HepG2 (cell line): ENCODE results near the gene EVL. TPM values are rescaled to one million over a fixed set of nuclear protein-coding genes. Genes with fewer than 3 reads are reported as not detected.

Source experiments
- ATAC-seq: fragments of 200-7000 bp; cut with Tn5 transposase; 3 replicates; pipeline ENCODE4 v1.9.1; 2020; ENCODE audit warnings: mild to moderate bottlenecking, moderate library complexity
- BruUV-seq: library from RNA; stranded (reverse); fragments of 400-500 nt; replicated peaks from 2 replicates; lab custom pipeline; 2021; lab: Mats Ljungman, UMichigan
- CTCF ChIA-PET: fragments of 300-600 bp; formaldehyde crosslinking; extraction: SDS; loops from one replicate; lab custom pipeline; 2021; ENCODE audit warnings: low total read pairs, inconsistent platforms, low intra/inter-chr PET ratio; lab: Yijun Ruan, JAX
- POLR2A ChIA-PET: fragments of 350-600 bp; sonication (Branson Sonifier 250); formaldehyde crosslinking; loops from one replicate; lab custom pipeline; 2020; ENCODE audit warnings: antibody characterized with exemption, inconsistent platforms; lab: Yijun Ruan, JAX
- DNase-seq: peaks from one replicate; pipeline ENCODE4 v3.0.0-alpha.2; 2015; ENCODE audit warnings: low spot score
- FAIRE-seq: peaks from 3 replicates; lab custom pipeline; 2011; peaks lifted over from hg19 to GRCh38; lab: Jason Lieb, UNC
- H2AFZ ChIP-seq: one replicate; pipeline ENCODE4 v1.6.1; 2011; ENCODE audit warnings: low read length, inconsistent platforms
- H3K27ac ChIP-seq: fragments of 300-600 bp; 3 replicates; pipeline ENCODE4 v1.8.0; 2011; ENCODE audit warnings: mixed run types, mild to moderate bottlenecking, mixed read lengths, low read length, inconsistent platforms; ENCODE audit not compliant: insufficient read depth; ENCODE audit errors: extremely low read length
- H3K27me3 ChIP-seq, 2 experiments: fragments of 200-600 bp in 1 of 2; 2 replicates in 1 of 2; 3 replicates in 1 of 2; pipeline versions ENCODE4 v1.6.0 to v1.8.0; 2011; ENCODE audit warnings: low read length in 2 of 2, mild to moderate bottlenecking in 2 of 2, moderate library complexity in 2 of 2, inconsistent platforms in 1 of 2; ENCODE audit not compliant: insufficient read depth in 2 of 2, control insufficient read depth in 1 of 2
- H3K36me3 ChIP-seq, 2 experiments: fragments of 200-600 bp in 1 of 2; replicated peaks in 1 of 2; 2 replicates in 1 of 2; 3 replicates in 1 of 2; pipeline versions ENCODE4 v1.5.1 to v1.8.0; 2011; ENCODE audit warnings: low read length in 2 of 2, inconsistent platforms in 1 of 2; ENCODE audit not compliant: insufficient read depth in 2 of 2, control insufficient read depth in 1 of 2
- H3K4me1 ChIP-seq: 2 replicates; pipeline ENCODE4 v1.5.1; 2012; ENCODE audit warnings: low read length, inconsistent platforms; ENCODE audit not compliant: insufficient read depth
- H3K4me2 ChIP-seq: 2 replicates; pipeline ENCODE4 v1.6.0; 2011; ENCODE audit warnings: low read depth, low read length, inconsistent platforms
- H3K4me3 ChIP-seq, 3 experiments: fragments of 200-600 bp in 1 of 3; sonication (generic), shearing (Covaris generic) in 1 of 3; replicated peaks in 1 of 3; 2 replicates each; pipeline ENCODE4 v1.5.1; 2011 to 2016; ENCODE audit warnings: low read length in 3 of 3, inconsistent platforms in 2 of 3, low read depth in 2 of 3, mild to moderate bottlenecking in 2 of 3, control low read depth in 1 of 3, mixed read lengths in 1 of 3; ENCODE audit not compliant: insufficient read depth in 1 of 3
- H3K79me2 ChIP-seq: one replicate; pipeline ENCODE4 v1.6.1; 2011; ENCODE audit warnings: low read length, inconsistent platforms; ENCODE audit not compliant: insufficient read depth
- H3K9ac ChIP-seq: 2 replicates; pipeline ENCODE4 v1.6.0; 2011; ENCODE audit warnings: mild to moderate bottlenecking, low read depth, low read length, inconsistent platforms; ENCODE audit not compliant: insufficient read depth
- H3K9me3 ChIP-seq: 2 replicates; pipeline ENCODE4 v1.5.1; 2012; ENCODE audit warnings: mild to moderate bottlenecking, low read length
- H4K20me1 ChIP-seq: 2 replicates; pipeline ENCODE4 v1.6.0; 2011; ENCODE audit warnings: inconsistent platforms, mild to moderate bottlenecking, low read length, moderate library complexity; ENCODE audit not compliant: insufficient read depth
- MTF1 ChIP-seq: sonication (generic); formaldehyde crosslinking; IDR thresholded peaks from 2 replicates; pipeline ENCODE4 v1.5.0; 2020; ENCODE audit warnings: missing genetic modification reagents
- RAD21 ChIP-seq: fragments of 450-650 bp; formaldehyde crosslinking; IDR thresholded peaks from 2 replicates; pipeline ENCODE4 v1.5.0; 2020; ENCODE audit warnings: mild to moderate bottlenecking
- SETDB1 ChIP-seq: sonication (generic); formaldehyde crosslinking; IDR thresholded peaks from 2 replicates; pipeline ENCODE4 v1.5.1; 2020; ENCODE audit warnings: missing genetic modification reagents, mild to moderate bottlenecking, borderline replicate concordance
- TAF15 ChIP-seq: fragments of 200-400 bp; formaldehyde crosslinking; IDR thresholded peaks from one replicate; pipeline ENCODE4 v1.6.1; 2018; ENCODE audit warnings: mild to moderate bottlenecking, low read depth, low read length; ENCODE audit not compliant: poor library complexity, severe bottlenecking
- ZBTB4 ChIP-seq: sonication (generic); formaldehyde crosslinking; IDR thresholded peaks from 2 replicates; pipeline ENCODE4 v1.4.0; 2020; ENCODE audit warnings: missing genetic modification reagents, mild to moderate bottlenecking, borderline replicate concordance
- ZNF550 ChIP-seq: sonication (generic); formaldehyde crosslinking; IDR thresholded peaks from 2 replicates; pipeline ENCODE4 v1.4.0; 2020; ENCODE audit warnings: mild to moderate bottlenecking, missing genetic modification reagents, borderline replicate concordance
- ZNF567 ChIP-seq: sonication (generic); formaldehyde crosslinking; IDR thresholded peaks from 2 replicates; pipeline ENCODE4 v1.8.1; 2023; ENCODE audit warnings: mild to moderate bottlenecking, missing genetic modification reagents, borderline replicate concordance
- ZNF691 ChIP-seq: sonication (generic); formaldehyde crosslinking; IDR thresholded peaks from 2 replicates; pipeline ENCODE4 v1.4.0; 2020; ENCODE audit warnings: missing genetic modification reagents, low read depth, mild to moderate bottlenecking, borderline replicate concordance
- WGBS: methylation state at CpG from one replicate; pipeline ENCODE4 v1.1.6; 2017; ENCODE audit warnings: low lambda C conversion rate; 5-methylcytosine and 5-hydroxymethylcytosine counted together
- in situ Hi-C: cut with HindIII; loops from 2 replicates; pipeline ENCODE4 v1.10.0; 2017; ENCODE audit warnings: low pct_unique_long_range_greater_than_20kb; ENCODE audit not compliant: extremely low pct_ligation_motif_present
- intact Hi-C: fragments of 100-400 bp; cut with micrococcal nuclease; formaldehyde crosslinking; loops from one replicate; pipeline ENCODE4 v1.10.0; 2022; ENCODE audit not compliant: unreplicated experiment
- polyA plus RNA-seq, 8 experiments: library from polyadenylated mRNA; depleted of rRNA in 3 of 8; stranded (reverse) in 7 of 8; unstranded in 1 of 8; fragments of >200 nt; fragmentation: Illumina TruSeq in 4 of 8; extraction: Trizol in 4 of 8; gene quantifications; 2 replicates each; pipeline versions ENCODE4 v1.2.1 to v1.2.3, GENCODE V29; 2011 to 2016; ENCODE audit warnings: low read depth in 4 of 8, missing spikeins in 1 of 8, mixed read lengths in 1 of 8; ENCODE audit not compliant: insufficient read depth in 1 of 8
- total RNA-seq, 5 experiments: library from RNA; depleted of rRNA; stranded (reverse); fragments of >200 nt; fragmentation: Illumina TruSeq; extraction: Trizol; gene quantifications; 2 replicates each; pipeline ENCODE4 v1.2.3, GENCODE V29; 2016; ENCODE audit warnings: low read depth in 1 of 5
- TF ChIP-seq, protein P1 (sequence below): sonication (generic); formaldehyde crosslinking; IDR thresholded peaks from 2 replicates; pipeline ENCODE4 v1.5.0; 2020; ENCODE audit warnings: missing genetic modification reagents
- TF ChIP-seq, protein P2 (sequence below): IDR thresholded peaks from 2 replicates; pipeline ENCODE4 v1.6.1; 2018; ENCODE audit warnings: missing genetic modification reagents

Gene EVL
- total and polyA plus RNA-seq, 2 of the 13 experiments (the other 11 are each of a cell fraction or from before 2014, with no cell fraction given): 15.1 to 31.2 TPM

GRCh38 chr14:100052819-100053218 lies 12.4 kb upstream of the EVL start:
- ChIA-PET CTCF (no interaction called here), POLR2A (no interaction called here)
- TF ChIP-seq, protein P1, sequence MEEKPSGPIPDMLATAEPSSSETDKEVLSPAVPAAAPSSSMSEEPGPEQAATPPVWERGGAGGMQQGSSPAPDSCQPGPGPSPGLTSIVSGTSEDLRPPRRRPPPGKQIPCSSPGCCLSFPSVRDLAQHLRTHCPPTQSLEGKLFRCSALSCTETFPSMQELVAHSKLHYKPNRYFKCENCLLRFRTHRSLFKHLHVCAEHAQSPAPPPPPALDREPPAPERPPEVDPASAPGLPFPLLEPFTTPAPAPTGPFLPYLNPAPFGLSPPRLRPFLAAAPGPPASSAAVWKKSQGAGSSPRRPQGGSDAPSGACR (CRISPR knock-in tag): no peak
- TF ChIP-seq ZNF567 (CRISPR knock-in tag) (no peak), TAF15 (no peak), ZBTB4 (CRISPR knock-in tag) (no peak), ZNF550 (CRISPR knock-in tag) (no peak), ZNF691 (CRISPR knock-in tag) (no peak), SETDB1 (CRISPR knock-in tag) (no peak), MTF1 (CRISPR knock-in tag) (no peak), RAD21 (CRISPR knock-in tag) (no peak)
- TF ChIP-seq, protein P2, sequence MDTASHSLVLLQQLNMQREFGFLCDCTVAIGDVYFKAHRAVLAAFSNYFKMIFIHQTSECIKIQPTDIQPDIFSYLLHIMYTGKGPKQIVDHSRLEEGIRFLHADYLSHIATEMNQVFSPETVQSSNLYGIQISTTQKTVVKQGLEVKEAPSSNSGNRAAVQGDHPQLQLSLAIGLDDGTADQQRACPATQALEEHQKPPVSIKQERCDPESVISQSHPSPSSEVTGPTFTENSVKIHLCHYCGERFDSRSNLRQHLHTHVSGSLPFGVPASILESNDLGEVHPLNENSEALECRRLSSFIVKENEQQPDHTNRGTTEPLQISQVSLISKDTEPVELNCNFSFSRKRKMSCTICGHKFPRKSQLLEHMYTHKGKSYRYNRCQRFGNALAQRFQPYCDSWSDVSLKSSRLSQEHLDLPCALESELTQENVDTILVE (CRISPR knock-in tag): no peak
- no peak for FAIRE-seq
- peaks cover 16% of the 10 kb centered on the region for H3K4me1 ChIP-seq
- no peaks in the 10 kb centered on the region for H3K27me3 ChIP-seq
- BruUV-seq: no TSS peak
- H2AFZ ChIP-seq: no peak overlapping the region
- no peak for DNase-seq
- intact Hi-C loops: no loop called here
- H3K27ac ChIP-seq: no peak overlapping the region
- in situ Hi-C loops: no loop called here
- H3K4me2 ChIP-seq: no peak overlapping the region
- peaks cover 2% of the 10 kb centered on the region for H3K79me2 ChIP-seq
- no peaks in the 10 kb centered on the region for H3K9me3 ChIP-seq
- H3K36me3 ChIP-seq: no peaks in the 10 kb centered on the region
- 50% methylated on average over 2 of the region's 2 CpGs for WGBS
- no peaks in the 10 kb centered on the region for H4K20me1 ChIP-seq
- H3K4me3 ChIP-seq: no peak overlapping the region
- H3K9ac ChIP-seq: no peak overlapping the region
- no peak for ATAC-seq
